ENCODE data around the gene FBXL14.

Gene FBXL14

GRCh38 chr12:1593174-1594005 is 991 bp downstream of the FBXL14 start:
- peak; percentile 39 for DNase-seq

GRCh38 chr12:1592444-1593173 is 1.8 kb downstream of the FBXL14 start:
- peak; percentile 44 for DNase-seq

DNA sequence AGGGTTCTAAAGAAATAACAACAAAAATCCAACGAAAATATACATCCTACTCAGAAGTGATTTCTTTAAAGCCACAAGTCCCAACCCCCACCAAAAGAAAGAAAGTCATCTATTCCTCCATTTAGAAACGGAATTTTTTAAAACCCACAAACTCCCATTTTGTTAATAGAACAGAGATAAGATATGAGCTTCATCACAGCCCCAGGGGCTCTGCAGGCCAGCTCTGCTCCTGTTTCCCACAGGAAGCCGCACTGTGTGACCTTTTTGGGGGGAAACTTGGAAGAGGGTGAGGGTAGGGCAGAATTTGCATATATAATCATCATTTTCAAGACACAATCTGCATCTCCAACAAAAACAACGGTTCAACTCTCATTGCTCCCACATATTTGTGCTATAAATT is 2.8 kb downstream of the FBXL14 start:
- DNase-seq, result no peak

DNA sequence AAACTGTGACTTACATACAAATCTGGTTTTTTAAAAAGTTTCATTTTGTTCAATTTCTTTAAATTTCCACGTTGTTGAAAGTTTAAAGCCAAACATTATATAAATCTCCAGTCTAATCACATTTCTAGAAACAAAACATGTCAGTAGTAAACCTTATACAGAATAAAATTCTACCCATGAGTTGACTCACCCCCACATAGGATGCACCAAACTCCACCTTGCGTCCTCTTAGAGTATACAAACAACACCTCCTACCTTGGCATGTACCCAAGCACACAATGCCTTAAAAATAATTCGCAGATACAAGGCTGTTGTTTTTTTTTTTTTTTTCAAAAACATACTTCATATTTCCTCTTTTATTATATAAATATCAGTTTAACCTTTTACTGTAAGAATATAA is 3.3 kb downstream of the FBXL14 start:
- no peak for DNase-seq

- DNase-seq, result no peak
These were observed 4.0 kb downstream of the FBXL14 start for GRCh38 chr12:1590221-1590979.

DNA sequence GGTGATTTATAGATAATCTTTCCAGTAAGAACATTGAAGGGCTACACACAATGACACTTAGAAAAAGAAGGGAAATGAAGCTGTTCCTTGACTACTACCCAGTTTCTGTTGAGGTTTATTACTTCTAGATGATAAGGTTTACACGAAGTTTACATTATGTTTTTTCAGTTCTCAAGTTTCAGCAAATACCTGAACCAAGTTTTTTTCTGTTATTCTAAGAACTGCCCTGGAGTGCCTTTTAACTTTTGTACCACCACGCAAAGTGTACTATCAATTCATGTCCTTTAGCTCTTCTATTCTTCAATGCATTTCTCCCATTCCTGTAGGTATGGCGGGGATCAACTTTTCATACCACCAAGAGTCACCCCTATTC is 5.8 kb downstream of the FBXL14 start:
- DNase-seq, result no peak

DNA sequence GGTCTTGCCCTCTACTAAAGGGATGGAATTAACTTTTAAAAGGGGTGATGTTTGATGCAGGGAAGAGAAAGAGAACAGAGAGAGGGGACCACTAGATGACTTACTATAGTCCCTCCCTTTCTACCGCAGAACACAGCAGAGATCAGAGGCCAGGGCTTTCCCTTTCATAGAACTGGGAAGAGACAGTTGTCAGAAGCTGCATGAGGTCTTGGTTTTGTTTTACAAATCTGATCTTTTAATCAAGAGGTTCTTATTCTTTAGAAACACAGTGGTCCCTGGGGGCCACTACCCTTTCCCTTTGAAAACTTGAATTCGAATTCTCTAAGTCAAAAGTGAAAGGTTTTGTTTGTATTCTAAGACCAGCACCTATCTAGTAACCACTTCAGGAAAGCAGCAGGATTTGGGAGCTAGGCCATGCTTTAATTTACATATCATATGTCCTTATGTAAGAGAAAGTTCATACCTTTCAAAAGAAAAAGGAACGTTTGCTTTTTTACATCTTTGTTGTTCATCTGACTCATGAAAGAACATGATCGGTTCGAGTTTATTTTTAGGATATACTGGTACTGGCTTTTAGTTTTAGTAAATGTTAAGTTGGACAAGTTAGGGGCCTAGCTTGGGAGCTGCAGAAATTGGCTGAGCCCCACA is 6.3 kb downstream of the FBXL14 start:
- no peak for DNase-seq

- DNase-seq, result no peak
These were observed 10.1 kb downstream of the FBXL14 start for GRCh38 chr12:1584326-1584725.

DNA sequence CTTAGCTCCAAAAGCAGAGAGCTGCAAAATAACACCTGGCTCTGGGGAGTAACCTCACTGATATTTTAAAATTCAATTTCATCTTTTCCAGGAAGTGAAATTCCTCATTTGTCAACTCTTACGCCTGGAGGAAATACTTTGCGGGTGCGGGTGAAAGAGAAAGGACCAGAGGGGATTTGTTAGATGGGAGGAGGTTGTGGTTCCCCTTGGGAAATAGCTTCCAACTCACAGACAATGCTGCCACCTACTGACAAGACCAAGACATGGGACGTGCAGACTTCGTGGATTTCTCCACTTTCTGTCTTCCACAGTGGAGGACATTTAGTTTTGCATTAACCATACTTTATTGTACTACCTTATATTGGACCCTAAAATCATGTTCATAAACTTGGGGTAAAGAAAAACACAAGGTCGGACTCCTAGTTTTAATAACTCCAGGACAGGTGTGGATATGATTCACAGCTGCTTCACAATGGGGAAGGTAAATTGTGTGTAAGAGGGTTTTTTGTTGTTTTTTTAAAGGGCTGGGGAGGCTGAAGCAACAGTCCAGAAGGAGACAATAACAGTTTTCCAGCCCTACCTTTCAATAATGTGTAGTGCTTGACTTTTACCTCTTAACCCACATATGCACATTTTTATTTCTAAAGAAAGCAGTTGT is 10.8 kb downstream of the FBXL14 start:
- DNase-seq, result peak; percentile 75

DNA sequence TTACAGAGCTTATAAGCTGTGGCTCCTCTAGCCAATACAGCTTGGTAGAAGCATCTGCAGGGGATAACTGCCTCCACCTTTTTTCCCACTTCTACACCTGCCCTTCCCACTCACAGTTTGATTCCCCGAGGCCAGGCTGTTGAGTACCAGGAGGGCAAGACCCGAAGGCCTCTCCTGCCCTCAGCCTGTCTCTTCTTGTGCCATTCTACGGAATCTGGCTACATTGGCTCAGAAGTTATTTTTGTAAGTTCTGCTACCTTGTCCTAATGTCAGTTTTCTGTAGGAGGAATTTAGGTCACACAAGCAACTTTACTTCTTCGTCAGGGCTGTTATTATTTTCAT is 11.7 kb downstream of the FBXL14 start:
- DNase-seq, result no peak

- DNase-seq, result no peak
These were observed 12.2 kb downstream of the FBXL14 start for GRCh38 chr12:1581973-1582708.

- DNase-seq, result no peak
These were observed 13.9 kb downstream of the FBXL14 start for GRCh38 chr12:1580526-1580925.

DNA sequence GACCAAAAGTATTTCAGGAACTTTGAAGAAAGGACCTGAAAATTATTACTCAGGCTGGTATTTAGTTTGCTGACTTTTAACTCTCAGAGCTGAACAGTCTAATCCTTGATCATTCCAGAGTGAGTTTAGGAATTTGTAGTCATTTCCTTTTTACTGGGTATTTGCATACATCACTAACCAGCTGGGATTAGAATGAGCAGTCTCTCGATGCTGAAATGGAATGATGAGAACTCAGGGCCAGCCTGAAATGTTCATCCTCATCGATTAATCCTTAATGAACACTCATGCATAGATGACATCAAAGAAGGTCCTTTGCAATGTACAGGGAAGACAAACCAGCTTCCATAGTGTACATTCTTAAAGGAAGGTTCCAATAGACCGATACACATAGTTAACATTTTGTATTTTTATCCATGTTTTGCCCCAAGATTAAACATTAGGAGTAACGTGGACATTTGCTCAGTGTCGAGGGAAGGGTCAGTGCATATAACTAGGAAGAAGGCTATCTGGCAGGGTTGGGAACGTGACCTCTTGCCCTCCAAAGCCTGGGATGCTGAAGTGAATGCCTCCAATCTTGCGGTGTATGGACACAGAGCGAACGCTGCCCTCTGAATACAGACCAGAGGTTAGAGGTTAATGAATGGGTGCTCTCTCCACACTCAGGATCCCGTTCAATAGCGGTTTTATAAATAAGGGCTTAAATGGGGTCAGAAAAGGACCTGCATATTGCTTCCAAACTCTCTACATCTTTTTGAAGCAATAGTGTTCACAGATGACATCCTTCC is 14.5 kb downstream of the FBXL14 start:
- no peak for DNase-seq

GRCh38 chr12:1576410-1577241 is 17.8 kb downstream of the FBXL14 start:
- no peak for DNase-seq

- no peak for DNase-seq
These were observed 18.7 kb downstream of the FBXL14 start for GRCh38 chr12:1575408-1576401.

GRCh38 chr12:1574865-1575259 is 19.5 kb downstream of the FBXL14 start:
- DNase-seq, result no peak

GRCh38 chr12:1573960-1574864 is 20.2 kb downstream of the FBXL14 start:
- no peak for DNase-seq

DNA sequence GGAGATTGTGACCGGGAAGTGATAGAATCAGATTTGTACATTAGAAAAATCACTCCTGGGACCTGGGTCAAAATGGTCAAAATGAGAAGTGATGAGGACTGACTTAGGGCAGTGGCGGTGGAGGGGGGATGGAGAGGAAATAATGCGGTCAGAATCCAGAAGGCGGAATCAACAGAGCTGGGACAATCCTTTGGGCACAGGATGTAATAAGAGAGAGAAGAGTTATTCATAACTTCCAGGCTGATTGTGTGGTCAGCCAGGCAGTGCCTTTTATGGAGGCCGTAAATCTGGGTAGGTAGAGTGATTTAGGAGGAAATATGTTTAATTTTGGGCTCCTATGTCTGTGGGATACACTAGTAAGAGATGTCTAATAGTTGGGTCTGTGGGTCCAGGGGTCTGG is 21.6 kb downstream of the FBXL14 start:
- no peak for DNase-seq
